HepG2 (cell line): Measurements from ENCODE around the gene EHBP1.

Source experiments
- CTCF ChIP-seq: sonication (generic); formaldehyde crosslinking; IDR thresholded peaks from 2 replicates; pipeline ENCODE4 v1.5.0; 2020; ENCODE audit warnings: mild to moderate bottlenecking, missing genetic modification reagents, moderate library complexity
- EZH2 ChIP-seq: conservative IDR thresholded peaks from 2 replicates; pipeline ENCODE4 v1.6.1; 2012; ENCODE audit warnings: mild to moderate bottlenecking, low read depth, low read length, moderate library complexity
- HNRNPL ChIP-seq: fragments of 200-400 bp; formaldehyde crosslinking; IDR thresholded peaks from 2 replicates; pipeline ENCODE4 v1.6.1; 2017; ENCODE audit warnings: mild to moderate bottlenecking, low read depth, low read length
- KLF6 ChIP-seq: IDR thresholded peaks from 2 replicates; pipeline ENCODE4 v1.8.0; 2016; ENCODE audit warnings: missing biosample characterization, missing genetic modification reagents
- REST ChIP-seq, 2 experiments: IDR thresholded peaks; 2 replicates each; pipeline ENCODE4 v1.6.1; 2011 to 2012; ENCODE audit warnings: low read length in 2 of 2, borderline replicate concordance in 1 of 2, low read depth in 1 of 2, mild to moderate bottlenecking in 1 of 2, moderate library complexity in 1 of 2
- ZNF121 ChIP-seq: sonication (generic); formaldehyde crosslinking; IDR thresholded peaks from 2 replicates; pipeline ENCODE4 v1.5.0; 2020; ENCODE audit warnings: mild to moderate bottlenecking, missing genetic modification reagents
- ZNF274 ChIP-seq: sonication (generic); formaldehyde crosslinking; IDR thresholded peaks from 2 replicates; pipeline ENCODE4 v1.5.1; 2020; ENCODE audit warnings: mild to moderate bottlenecking, missing genetic modification reagents
- ZNF781 ChIP-seq: sonication (generic); formaldehyde crosslinking; IDR thresholded peaks from 2 replicates; pipeline ENCODE4 v1.5.1; 2020; ENCODE audit warnings: borderline replicate concordance, mild to moderate bottlenecking, missing genetic modification reagents; ENCODE audit errors: not compliant biosample characterization

GRCh38 chr2:62760026-62760425 lies 54.5 kb downstream of the EHBP1 start:
- TF ChIP-seq ZNF781 (CRISPR knock-in tag) = no peak
- no peak for TF ChIP-seq EZH2
- no peak for TF ChIP-seq CTCF (CRISPR knock-in tag)
- TF ChIP-seq KLF6 (CRISPR knock-in tag) = no peak
- no peak for TF ChIP-seq ZNF274 (CRISPR knock-in tag)
- no peak for TF ChIP-seq ZNF121 (CRISPR knock-in tag)
- TF ChIP-seq HNRNPL = no peak
- no peak for TF ChIP-seq REST (IDR thresholded peaks at IDR 0.05; ENCODE audit: borderline replicate concordance in 1 of 2, low read depth in 1 of 2, low read length in 2 of 2)
